Peyer's patch (tissue), 4 donors: ENCODE measurements around the gene SBF2. TPM values are rescaled to one million over a fixed set of nuclear protein-coding genes. Genes with fewer than 3 reads are reported as not detected.

Experiments
- DNase-seq, 3 donors: peaks; one replicate each; pipeline ENCODE4 v3.0.0-alpha.2; 2017 to 2019
- H3K27ac ChIP-seq, 4 donors: fragments of 200-600 bp; sonication (generic); one replicate each; pipeline ENCODE4 v1.5.1; 2016 to 2019
- H3K27me3 ChIP-seq, 2 donors: fragments of 200-600 bp; sonication (generic); one replicate each; pipeline ENCODE4 v1.5.1; 2019
- H3K36me3 ChIP-seq, 3 donors: fragments of 200-600 bp; sonication (generic); one replicate each; pipeline ENCODE4 v1.5.1; 2016 to 2019
- H3K4me1 ChIP-seq, 4 donors: fragments of 200-600 bp; sonication (generic); one replicate each; pipeline ENCODE4 v1.5.1; 2016 to 2019
- H3K4me3 ChIP-seq, 4 donors: fragments of 200-600 bp; sonication (generic); 1 replicate in 3 of 4; 2 replicates in 1 of 4; pipeline ENCODE4 v1.5.1; 2016 to 2019; ENCODE audit warnings: mild to moderate bottlenecking in 1 of 4
- H3K9me3 ChIP-seq, 4 donors: fragments of 200-600 bp; sonication (generic); one replicate each; pipeline ENCODE4 v1.5.1; 2016 to 2019; ENCODE audit warnings: mild to moderate bottlenecking in 1 of 4
- POLR2A ChIP-seq, 2 donors: fragments of 450-650 bp; IDR thresholded peaks; one replicate each; pipeline ENCODE4 v1.5.1; 2017; ENCODE audit warnings: antibody characterized with exemption in 2 of 2, mild to moderate bottlenecking in 2 of 2, moderate library complexity in 2 of 2
- total RNA-seq, 4 donors: library from RNA; depleted of rRNA; stranded (reverse); fragments of >200 nt; gene quantifications; one replicate each; pipeline ENCODE4 v1.1.0, GENCODE V29; 2016
- TF ChIP-seq, protein P1 (sequence below), 6 experiments: fragments of 450-650 bp in 4 of 6; fragments of 200-600 bp in 2 of 6; sonication (generic) in 1 of 6; IDR thresholded peaks; one replicate each; pipeline ENCODE4 v1.5.1; 2017 to 2019; ENCODE audit warnings: antibody characterized with exemption in 6 of 6, mild to moderate bottlenecking in 3 of 6, moderate library complexity in 1 of 6

Gene SBF2
- total RNA-seq, 4 donors from 2014 or later = 52.7 to 70.1 (median 56.7) TPM

GRCh38 chr11:10072841-10073240, 221.2 kb downstream of the SBF2 start:
- H3K27ac ChIP-seq = no peak overlapping the region
- no peak overlapping the region for H3K4me3 ChIP-seq
- H3K27me3 ChIP-seq = no peaks in the 10 kb centered on the region
- no peak for DNase-seq
- H3K9me3 ChIP-seq = no peaks in the 10 kb centered on the region
- no peaks in the 10 kb centered on the region for H3K4me1 ChIP-seq
- TF ChIP-seq POLR2A (IDR thresholded peaks at IDR 0.05) = no peak
- TF ChIP-seq, protein P1, sequence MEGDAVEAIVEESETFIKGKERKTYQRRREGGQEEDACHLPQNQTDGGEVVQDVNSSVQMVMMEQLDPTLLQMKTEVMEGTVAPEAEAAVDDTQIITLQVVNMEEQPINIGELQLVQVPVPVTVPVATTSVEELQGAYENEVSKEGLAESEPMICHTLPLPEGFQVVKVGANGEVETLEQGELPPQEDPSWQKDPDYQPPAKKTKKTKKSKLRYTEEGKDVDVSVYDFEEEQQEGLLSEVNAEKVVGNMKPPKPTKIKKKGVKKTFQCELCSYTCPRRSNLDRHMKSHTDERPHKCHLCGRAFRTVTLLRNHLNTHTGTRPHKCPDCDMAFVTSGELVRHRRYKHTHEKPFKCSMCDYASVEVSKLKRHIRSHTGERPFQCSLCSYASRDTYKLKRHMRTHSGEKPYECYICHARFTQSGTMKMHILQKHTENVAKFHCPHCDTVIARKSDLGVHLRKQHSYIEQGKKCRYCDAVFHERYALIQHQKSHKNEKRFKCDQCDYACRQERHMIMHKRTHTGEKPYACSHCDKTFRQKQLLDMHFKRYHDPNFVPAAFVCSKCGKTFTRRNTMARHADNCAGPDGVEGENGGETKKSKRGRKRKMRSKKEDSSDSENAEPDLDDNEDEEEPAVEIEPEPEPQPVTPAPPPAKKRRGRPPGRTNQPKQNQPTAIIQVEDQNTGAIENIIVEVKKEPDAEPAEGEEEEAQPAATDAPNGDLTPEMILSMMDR (IDR thresholded peaks at IDR 0.05) = no peak
- no peaks in the 10 kb centered on the region for H3K36me3 ChIP-seq

DNA sequence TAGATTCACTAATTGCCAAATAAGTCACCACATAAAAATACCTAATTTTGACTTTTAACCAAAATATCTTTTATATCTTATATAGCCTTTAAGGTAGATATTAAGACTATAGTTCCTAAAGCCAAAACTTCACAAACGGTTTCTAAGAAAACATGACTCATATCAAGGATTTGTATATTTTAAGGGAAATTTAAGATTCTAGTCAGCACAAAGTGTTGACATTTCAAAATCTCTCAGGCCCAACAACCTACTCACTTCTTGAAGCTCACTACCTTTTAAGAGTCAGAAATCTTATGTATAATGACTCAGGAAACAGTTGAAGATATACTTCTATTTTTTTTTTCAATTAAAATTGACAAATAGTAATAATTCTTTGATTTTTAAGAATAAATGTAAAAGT, 221.9 kb downstream of the SBF2 start:
- H3K27me3 ChIP-seq = no peaks in the 10 kb centered on the region
- no peak for DNase-seq
- H3K4me1 ChIP-seq = no peaks in the 10 kb centered on the region
- H3K9me3 ChIP-seq = no peaks in the 10 kb centered on the region
- H3K36me3 ChIP-seq = no peaks in the 10 kb centered on the region
- no peak for TF ChIP-seq POLR2A (IDR thresholded peaks at IDR 0.05)
- TF ChIP-seq, protein P1 (IDR thresholded peaks at IDR 0.05) = no peak
- no peak overlapping the region for H3K27ac ChIP-seq
- H3K4me3 ChIP-seq = no peak overlapping the region

GRCh38 chr11:10067629-10068300, 226.3 kb downstream of the SBF2 start:
- Histone ChIP-seq H3K36me3 (no peaks in the 10 kb centered on the region), H3K9me3 (no peaks in the 10 kb centered on the region), H3K4me1 (no peaks in the 10 kb centered on the region), H3K27ac (no peak overlapping the region), H3K4me3 (no peak overlapping the region), H3K27me3 (no peaks in the 10 kb centered on the region)
- TF ChIP-seq, protein P1 (IDR thresholded peaks at IDR 0.05) = no peak
- TF ChIP-seq POLR2A (IDR thresholded peaks at IDR 0.05) = no peak
- no peak for DNase-seq

DNA sequence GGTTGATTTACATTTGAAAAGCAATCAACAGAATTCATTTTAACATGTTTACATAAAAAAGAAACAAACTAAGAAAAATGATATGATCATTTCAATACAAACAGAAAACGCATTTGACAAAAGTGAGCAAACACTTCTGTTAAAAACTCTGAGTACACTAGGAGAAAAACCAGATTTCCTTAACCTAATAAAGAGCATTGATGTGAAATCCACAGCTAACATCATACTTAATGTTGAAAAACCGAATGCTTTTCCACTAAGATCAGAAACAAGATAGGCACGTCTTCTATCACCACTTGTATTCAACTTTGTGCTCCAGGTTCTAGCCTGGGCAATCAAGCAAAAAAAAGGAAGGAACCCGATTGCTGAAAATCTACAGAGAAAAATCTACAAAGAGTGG, 227.6 kb downstream of the SBF2 start:
- Histone ChIP-seq H3K9me3 (no peaks in the 10 kb centered on the region), H3K27me3 (no peaks in the 10 kb centered on the region), H3K4me3 (no peak overlapping the region), H3K4me1 (no peaks in the 10 kb centered on the region), H3K27ac (no peak overlapping the region), H3K36me3 (no peaks in the 10 kb centered on the region)
- no peak for TF ChIP-seq POLR2A (IDR thresholded peaks at IDR 0.05)
- TF ChIP-seq, protein P1 (IDR thresholded peaks at IDR 0.05) = no peak
- no peak for DNase-seq

- Histone ChIP-seq H3K27ac (no peak overlapping the region), H3K4me3 (no peak overlapping the region), H3K27me3 (no peaks in the 10 kb centered on the region), H3K4me1 (no peaks in the 10 kb centered on the region), H3K9me3 (no peaks in the 10 kb centered on the region), H3K36me3 (no peaks in the 10 kb centered on the region)
- no peak for DNase-seq
- TF ChIP-seq, protein P1 (IDR thresholded peaks at IDR 0.05) = no peak
- TF ChIP-seq POLR2A (IDR thresholded peaks at IDR 0.05) = no peak
Measured at GRCh38 chr11:10064828-10065227, 229.2 kb downstream of the SBF2 start.
